Stimulated activated CD8-positive, alpha-beta memory T cell treated with anti-CD3 and anti-CD28 coated beads, Interleukin-15, amount 100 ng/mL, for 4 hours (primary cell): ENCODE results near the gene ISG15.
"Not testable (repeated sequence)": the region's sequence is repeated elsewhere in the genome, so short reads cannot be mapped to it uniquely, and the experiment has no call there.

Experiments
- DNase-seq, 2 donors: peaks; one replicate each; pipeline ENCODE4 v3.0.0-alpha.2; 2020; ENCODE audit warnings: low read depth in 2 of 2

ISG15 gene

GRCh38 chr1:994546-994945, 18.8 kb upstream of the ISG15 start:
- not testable (repeated sequence) for DNase-seq

DNA sequence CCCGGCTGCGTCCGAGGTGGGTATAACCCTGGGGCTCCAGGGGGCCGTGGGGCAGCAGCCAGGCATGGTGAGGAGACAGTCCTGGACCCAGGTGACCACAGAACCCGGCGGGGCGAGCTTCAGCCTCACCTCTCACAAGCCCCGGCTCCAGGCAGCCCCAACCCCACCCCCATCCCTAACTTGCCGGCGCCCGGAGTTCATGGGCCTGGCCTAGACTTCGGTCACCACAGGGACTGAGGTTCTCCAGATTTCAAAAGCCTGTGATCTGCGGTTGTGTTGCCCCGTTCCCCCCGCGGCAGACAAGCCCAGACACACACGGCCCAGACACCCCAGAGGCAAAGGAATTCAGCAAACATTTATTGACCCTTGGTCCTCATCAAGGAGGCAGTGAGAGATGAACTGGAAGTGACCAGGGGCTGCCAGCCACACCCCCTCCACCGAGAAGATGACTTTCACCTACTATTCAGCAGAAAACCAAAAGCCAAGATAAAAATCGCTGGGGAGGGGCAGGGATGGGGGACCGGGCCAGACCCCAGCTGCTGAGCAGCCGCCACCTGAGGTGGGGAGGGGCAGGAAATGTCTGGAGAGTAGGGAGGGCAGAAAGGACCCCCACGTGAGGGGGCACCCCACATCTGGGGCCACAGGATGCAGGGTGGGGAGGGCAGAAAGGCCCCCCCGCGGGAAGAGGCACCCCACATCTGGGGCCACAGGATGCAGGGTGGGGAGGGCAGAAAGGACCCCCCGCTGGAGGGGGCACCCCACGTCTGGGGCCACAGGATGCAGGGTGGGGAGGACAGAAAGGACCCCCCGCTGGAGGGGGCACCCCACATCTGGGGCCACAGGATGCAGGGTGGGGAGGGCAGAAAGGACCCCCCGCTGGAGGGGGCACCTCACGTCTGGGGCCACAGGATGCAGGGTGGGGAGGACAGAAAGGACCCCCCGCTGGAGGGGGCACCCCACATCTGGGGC, 17.3 kb upstream of the ISG15 start:
- DNase-seq = no peak

GRCh38 chr1:996851-997712, 16.2 kb upstream of the ISG15 start:
- no peak for DNase-seq

DNA sequence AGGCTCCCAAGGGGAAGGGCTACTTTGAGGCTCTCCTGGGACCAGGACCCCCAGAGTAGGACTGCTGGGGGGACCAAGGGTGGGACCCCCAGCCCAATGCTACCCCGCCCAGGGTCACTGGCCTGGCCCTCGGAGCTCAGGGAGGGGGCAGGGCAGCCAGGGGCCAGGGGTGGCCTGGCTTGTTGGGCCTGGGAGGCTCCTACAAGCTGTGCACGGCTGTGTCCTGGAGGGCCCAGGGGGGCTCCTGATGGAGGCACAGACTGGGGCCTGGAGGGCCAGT, 15.6 kb upstream of the ISG15 start:
- no peak for DNase-seq

DNA sequence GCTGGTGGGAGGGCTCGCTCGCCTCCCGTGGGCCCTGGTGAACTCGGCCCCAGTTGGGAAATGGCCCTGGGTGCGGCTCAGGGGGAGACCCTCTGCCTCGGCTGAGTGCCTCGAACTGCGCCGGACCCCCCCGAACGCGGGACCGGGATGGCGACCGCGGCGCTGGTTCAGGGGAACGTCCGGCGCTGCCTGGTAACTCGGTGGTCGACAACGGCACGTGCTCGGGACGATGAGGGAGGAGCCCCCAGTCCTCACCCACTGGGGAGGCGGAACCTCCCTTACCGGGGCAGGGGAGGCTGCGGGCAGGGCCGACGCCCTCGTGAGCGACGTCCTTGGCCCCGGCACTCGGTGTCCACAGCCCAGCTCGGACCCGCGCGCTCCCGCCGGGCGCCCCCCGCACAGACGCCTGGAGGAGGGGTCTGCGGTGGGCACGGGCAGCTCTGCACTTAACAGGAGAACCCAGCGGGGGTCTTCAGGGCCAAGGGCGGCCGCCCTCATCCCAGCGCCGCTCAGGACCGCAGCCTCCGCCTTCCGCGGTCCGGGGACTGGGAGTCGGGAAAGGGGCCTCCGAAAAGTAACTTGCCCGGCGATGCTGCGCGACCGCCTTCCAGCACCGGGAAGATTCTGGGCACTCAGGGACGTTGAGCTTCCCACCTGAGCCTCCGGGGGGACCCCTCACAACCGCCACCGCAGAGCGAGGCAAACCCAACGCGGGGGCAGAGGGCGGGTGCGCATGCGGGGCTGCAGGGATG, 15.1 kb upstream of the ISG15 start:
- DNase-seq = no peak

- no peak for DNase-seq
Measured at GRCh38 chr1:998745-998994, 14.6 kb upstream of the ISG15 start.

GRCh38 chr1:998995-999724, 14.1 kb upstream of the ISG15 start:
- no peak for DNase-seq

- peak; percentile 23 to 40 for DNase-seq
Measured at GRCh38 chr1:999725-1000356, 13.5 kb upstream of the ISG15 start, which contains the start of gene HES4. HES4 (minus strand) TSS chr1:1000097; CDS start chr1:999973, 124 bp downstream.

DNA sequence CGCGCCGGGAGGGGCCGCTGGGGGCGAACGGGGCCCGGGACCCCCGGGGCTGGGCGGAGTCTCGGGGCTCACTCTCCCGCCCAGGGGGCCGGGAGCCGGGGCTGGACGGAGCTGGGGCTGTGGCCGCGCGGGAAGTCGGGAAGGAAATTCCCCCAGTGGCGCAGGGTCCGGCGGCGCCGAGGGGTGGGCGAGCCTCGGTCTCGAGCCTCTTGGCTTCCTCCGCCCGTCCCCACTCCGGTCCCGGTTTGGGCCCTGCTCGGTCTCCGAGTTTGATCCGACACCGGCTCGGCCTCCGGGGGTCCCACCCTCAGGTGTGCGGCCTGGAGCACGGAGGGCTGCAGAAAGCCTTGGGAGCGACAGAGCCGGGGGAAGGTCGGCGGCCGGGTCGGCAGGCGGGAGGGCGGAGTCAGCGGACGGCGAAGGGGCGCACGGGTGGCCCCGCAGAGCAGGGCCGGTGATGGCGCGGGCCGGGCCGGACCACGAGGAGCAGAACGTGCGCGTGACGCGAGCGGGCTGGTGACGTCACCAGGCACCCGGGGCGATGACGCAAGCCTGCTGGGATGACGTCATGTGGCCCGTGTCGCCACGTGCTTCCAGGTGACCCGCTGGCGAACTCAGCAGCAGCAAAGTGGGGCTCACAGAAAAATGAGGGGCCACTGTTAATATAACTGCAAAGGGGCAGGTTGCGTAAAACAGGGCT, 12.8 kb upstream of the ISG15 start:
- peak; percentile 48 to 50 for DNase-seq

DNA sequence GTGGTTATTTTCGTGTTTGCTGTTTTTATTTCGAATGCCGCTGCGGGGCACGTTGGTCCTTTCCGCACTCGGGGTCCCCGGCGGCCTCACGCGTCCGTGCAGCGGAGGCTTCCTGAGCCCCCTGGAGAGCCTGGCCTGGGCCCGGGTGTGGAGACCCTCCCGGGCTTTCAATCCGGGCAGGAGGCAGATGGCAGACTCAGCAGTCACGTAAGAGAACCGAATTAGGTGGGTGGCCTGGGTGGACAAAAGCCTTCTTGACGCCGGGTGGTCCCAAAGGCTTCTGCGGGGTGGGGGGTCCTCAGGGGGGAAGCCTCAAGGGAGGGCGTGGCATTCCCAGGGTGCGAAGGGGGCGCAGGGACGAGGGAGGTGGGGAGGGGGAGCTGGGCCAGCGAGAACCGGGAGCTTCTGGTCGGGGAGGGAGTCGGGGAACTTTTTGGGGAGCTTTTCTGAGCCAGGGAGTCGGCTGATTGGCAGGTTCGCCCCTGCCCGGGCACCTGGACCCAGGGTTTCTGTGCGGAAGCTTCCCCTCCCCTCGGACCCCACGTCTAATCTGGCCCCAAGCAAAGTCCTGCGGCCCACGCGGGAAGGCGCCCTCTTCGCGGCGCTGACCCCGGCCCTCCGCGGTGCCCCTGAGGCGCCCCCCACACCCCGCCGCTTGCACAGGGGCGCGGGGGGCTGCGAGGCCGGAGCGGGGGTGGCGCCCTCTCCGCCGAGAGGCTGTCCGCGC, 12.1 kb upstream of the ISG15 start:
- no peak for DNase-seq

- no peak for DNase-seq
Measured at GRCh38 chr1:1003618-1004419, 9.5 kb upstream of the ISG15 start.

GRCh38 chr1:1004420-1004779, 8.9 kb upstream of the ISG15 start:
- DNase-seq = no peak

GRCh38 chr1:1004780-1005697, 8.3 kb upstream of the ISG15 start:
- no peak for DNase-seq

- DNase-seq = no peak
Measured at GRCh38 chr1:1005774-1006304, 7.5 kb upstream of the ISG15 start.

DNA sequence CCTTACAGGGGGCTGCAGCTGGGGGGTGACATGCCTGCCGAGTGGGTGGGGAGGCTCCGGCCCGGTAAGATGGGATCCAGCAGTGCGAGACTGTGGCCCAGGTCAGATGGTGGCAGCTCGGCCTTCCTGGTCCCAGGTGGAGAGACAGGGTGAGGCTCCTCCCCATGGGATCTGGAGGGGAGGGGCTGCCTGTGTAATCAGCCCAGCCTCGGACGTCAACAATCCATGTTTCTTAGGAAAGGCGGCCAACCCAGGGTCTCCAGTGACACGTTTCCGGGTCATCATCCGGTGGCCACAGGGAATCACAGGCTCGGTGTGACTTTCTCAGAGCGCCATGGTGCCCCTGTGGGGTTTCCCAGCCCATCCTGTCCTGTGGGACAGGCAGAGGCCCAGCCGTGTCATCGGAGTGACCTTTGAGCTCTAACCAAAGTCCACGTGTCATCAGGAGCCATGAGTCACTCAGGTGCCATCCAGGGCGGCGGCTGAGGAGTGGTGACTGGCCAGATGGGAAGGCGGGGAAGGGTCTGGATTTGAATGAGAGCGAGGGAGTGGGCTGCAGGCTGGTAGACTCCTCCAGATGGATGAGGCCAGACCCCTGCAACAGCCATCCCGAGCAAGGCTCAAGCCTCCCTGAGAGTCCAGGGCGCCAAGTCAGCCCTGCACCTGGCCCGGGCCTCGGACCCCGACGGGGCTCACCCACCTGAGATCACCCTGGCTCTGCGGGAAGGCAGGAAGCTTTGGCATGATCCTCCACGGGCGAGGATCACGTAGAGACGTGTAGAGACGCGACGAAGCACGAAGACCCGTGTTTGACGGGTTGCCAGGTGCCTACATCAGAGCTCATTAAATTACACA, 6.8 kb upstream of the ISG15 start:
- no peak for DNase-seq

DNA sequence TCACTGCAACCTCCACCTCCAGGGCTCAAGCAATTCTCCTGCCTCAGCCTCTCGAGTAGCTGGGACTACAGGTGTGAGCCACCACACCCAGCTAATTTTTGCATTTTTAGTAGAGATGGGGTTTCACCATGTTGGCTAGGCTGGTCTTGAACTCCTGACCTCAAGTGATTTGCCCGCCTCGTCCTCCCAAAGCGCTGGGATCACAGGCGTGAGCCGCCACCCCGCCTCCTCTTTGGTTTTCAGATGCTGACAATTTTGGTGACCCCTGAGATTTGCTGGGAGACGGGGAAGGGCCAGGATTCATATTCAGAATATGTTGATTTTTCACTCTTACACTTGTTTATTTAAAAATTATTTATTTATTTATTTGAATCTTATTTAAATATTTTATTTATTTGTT, 3.2 kb upstream of the ISG15 start:
- DNase-seq = not testable (repeated sequence)
